Endodermal cell (in vitro differentiated cells): Measurements from ENCODE around the gene SNRNP40. TPM values are rescaled to one million over a fixed set of nuclear protein-coding genes. Genes with fewer than 3 reads are reported as not detected.

ENCODE experiments used
- DNase-seq: peaks from one replicate; pipeline ENCODE4 v3.0.0-alpha.2; 2017
- H3K27ac ChIP-seq: 2 replicates; pipeline ENCODE4 v1.5.1; 2013; ENCODE audit warnings: mild to moderate bottlenecking, low read depth, low read length, moderate library complexity
- H3K27me3 ChIP-seq: 2 replicates; pipeline ENCODE4 v1.6.1; 2013; ENCODE audit warnings: mild to moderate bottlenecking, low read length, moderate library complexity; ENCODE audit not compliant: insufficient read depth, control insufficient read depth, poor library complexity, severe bottlenecking
- H3K36me3 ChIP-seq: 2 replicates; pipeline ENCODE4 v1.7.0; 2013; ENCODE audit warnings: mild to moderate bottlenecking, low read length, moderate library complexity; ENCODE audit not compliant: control insufficient read depth, insufficient read depth
- H3K4me1 ChIP-seq: one replicate; pipeline ENCODE4 v1.7.0; 2013; ENCODE audit warnings: low read length; ENCODE audit not compliant: control insufficient read depth, insufficient read depth
- H3K4me3 ChIP-seq: 2 replicates; pipeline ENCODE4 v1.5.1; 2013; ENCODE audit warnings: mild to moderate bottlenecking, low read length, moderate library complexity
- H3K9ac ChIP-seq: 2 replicates; pipeline ENCODE4 v1.6.1; 2013; ENCODE audit warnings: mild to moderate bottlenecking, low read length, moderate library complexity; ENCODE audit not compliant: poor library complexity, severe bottlenecking; ENCODE audit errors: extremely low read depth
- H3K9me3 ChIP-seq: 2 replicates; pipeline ENCODE4 v1.6.1; 2013; ENCODE audit warnings: mild to moderate bottlenecking, low read length, moderate library complexity; ENCODE audit not compliant: control insufficient read depth
- H3K27ac Mint-ChIP-seq: 2 replicates; pipeline ENCODE4 v1.8.0; 2020; ENCODE audit warnings: mixed read lengths
- H3K27me3 Mint-ChIP-seq: 2 replicates; pipeline ENCODE4 v1.8.0; 2021; ENCODE audit warnings: mild to moderate bottlenecking, mixed read lengths; ENCODE audit not compliant: insufficient read depth
- H3K36me3 Mint-ChIP-seq: 2 replicates; pipeline ENCODE4 v1.8.0; 2020; ENCODE audit warnings: low read depth, mixed read lengths
- H3K4me1 Mint-ChIP-seq: 2 replicates; pipeline ENCODE4 v1.8.0; 2020; ENCODE audit warnings: mixed read lengths
- H3K4me3 Mint-ChIP-seq: 2 replicates; pipeline ENCODE4 v1.8.0; 2020; ENCODE audit warnings: mild to moderate bottlenecking, moderate library complexity, mixed read lengths
- H3K9me3 Mint-ChIP-seq: 2 replicates; pipeline ENCODE4 v1.8.0; 2020; ENCODE audit warnings: mild to moderate bottlenecking, mixed read lengths
- CTCF ChIP-seq: fragments of 200-600 bp; sonication (generic); conservative IDR thresholded peaks from 2 replicates; pipeline ENCODE4 v1.5.0; 2021; ENCODE audit warnings: antibody characterized with exemption, mild to moderate bottlenecking
- WGBS, 2 experiments: methylation state at CpG; one replicate each; pipeline versions ENCODE4 v1.1.5 to v1.1.7; 2013; ENCODE audit warnings: missing lambda C conversion rate in 2 of 2, mixed read lengths in 1 of 2; ENCODE audit not compliant: insufficient coverage in 1 of 2, insufficient read length in 1 of 2; 5-methylcytosine and 5-hydroxymethylcytosine counted together
- total RNA-seq, 2 donors: library from RNA; stranded (reverse); fragmentation: NEBNext Ultra II Directional in 1 of 2; extraction: Animal tissue kit (Norgen Biotek cat#: 25700) in 1 of 2; gene quantifications; 2 replicates in 1 of 2; 3 replicates in 1 of 2; pipeline ENCODE4 v1.2.1, GENCODE V29; 2021

Gene SNRNP40
- total RNA-seq, 2 donors from 2014 or later, result 98.6 to 141 TPM

- peaks cover 17% of the 10 kb centered on the region for H3K27me3 ChIP-seq
- no peaks in the 10 kb centered on the region for H3K9me3 ChIP-seq
- Mint-ChIP-seq H3K4me3 (no peak overlapping the region), H3K27me3 (peaks cover 31% of the 10 kb centered on the region), H3K36me3 (no peaks in the 10 kb centered on the region), H3K9me3 (no peaks in the 10 kb centered on the region), H3K4me1 (peaks cover 11% of the 10 kb centered on the region), H3K27ac (no peak overlapping the region)
- DNase-seq, result no peak
- peak overlapping the region; percentile 8 for H3K27ac ChIP-seq
- 84 to 88% methylated on average over 9 to 10 of the region's 10 CpGs for WGBS, 2 experiments
- no peak overlapping the region for H3K4me3 ChIP-seq
- TF ChIP-seq CTCF, result no peak
- H3K36me3 ChIP-seq, result no peaks in the 10 kb centered on the region
- no peak overlapping the region for H3K9ac ChIP-seq
- peaks cover 5% of the 10 kb centered on the region for H3K4me1 ChIP-seq
These were observed 52.9 kb downstream of the SNRNP40 start for GRCh38 chr1:31243501-31244286.

- Histone ChIP-seq H3K36me3 (no peaks in the 10 kb centered on the region), H3K4me1 (peaks cover 5% of the 10 kb centered on the region), H3K27ac (no peak overlapping the region), H3K9me3 (no peaks in the 10 kb centered on the region), H3K4me3 (no peak overlapping the region), H3K9ac (no peak overlapping the region), H3K27me3 (peaks cover 26% of the 10 kb centered on the region)
- H3K27ac Mint-ChIP-seq, result no peak overlapping the region
- no peak for TF ChIP-seq CTCF
- H3K9me3 Mint-ChIP-seq, result no peaks in the 10 kb centered on the region
- no peak overlapping the region for H3K4me3 Mint-ChIP-seq
- H3K36me3 Mint-ChIP-seq, result no peaks in the 10 kb centered on the region
- H3K27me3 Mint-ChIP-seq, result peaks cover 48% of the 10 kb centered on the region
- WGBS, 2 experiments, result 92 to 95% methylated on average over 2 to 6 of the region's 8 CpGs
- DNase-seq, result no peak
- peaks cover 13% of the 10 kb centered on the region for H3K4me1 Mint-ChIP-seq
These were observed 55.3 kb downstream of the SNRNP40 start for GRCh38 chr1:31241321-31241720.

- peak within 1 kb of the TSS; percentile 71 for H3K4me3 Mint-ChIP-seq
- Histone ChIP-seq H3K4me1 (peaks cover 5% of the 10 kb centered on the region), H3K27ac (peak within 1 kb of the TSS; percentile 62), H3K9me3 (no peaks in the 10 kb centered on the region), H3K27me3 (peaks cover 26% of the 10 kb centered on the region), H3K9ac (peak within 1 kb of the TSS; percentile 8), H3K36me3 (no peaks in the 10 kb centered on the region), H3K4me3 (peak within 1 kb of the TSS; percentile 80)
- H3K4me1 Mint-ChIP-seq, result peaks cover 13% of the 10 kb centered on the region
- DNase-seq, result peak; percentile 86
- peak within 1 kb of the TSS; percentile 39 for H3K27ac Mint-ChIP-seq
- H3K9me3 Mint-ChIP-seq, result no peaks in the 10 kb centered on the region
- no peak for TF ChIP-seq CTCF
- WGBS, 2 experiments, result 2% methylated on average over 27 to 47 of the region's 57 CpGs
- H3K36me3 Mint-ChIP-seq, result no peaks in the 10 kb centered on the region
- peaks cover 51% of the 10 kb centered on the region for H3K27me3 Mint-ChIP-seq
These were observed 56.8 kb downstream of the SNRNP40 start, which contains the start of gene NKAIN1 for GRCh38 chr1:31239653-31240241. NKAIN1 (minus strand) TSS chr1:31239887; CDS start chr1:31239547, 340 bp downstream.
